Fibroblast of gingiva (primary cell): ENCODE data around the gene WDR45B.
A peak's percentile ranks its signal among the peaks of the same experiment; 100 is the strongest.

Experiments
- DNase-seq: peaks from one replicate; pipeline ENCODE4 v3.0.0-alpha.2; 2011; ENCODE audit warnings: low read depth

Gene WDR45B

GRCh38 chr17:82648165-82648668, at the start of gene WDR45B:
TSS of gene WDR45B (minus strand) at chr17:82648444. CDS start at chr17:82648340, 104 bp downstream.
- DNase-seq = peak; percentile 100

GRCh38 chr17:82697808-82698064, 49.5 kb upstream of the WDR45B start:
- no peak for DNase-seq

GRCh38 chr17:82696916-82697807, 48.9 kb upstream of the WDR45B start:
- DNase-seq = no peak

- DNase-seq = no peak
These were observed 48.0 kb upstream of the WDR45B start for GRCh38 chr17:82696259-82696658.

GRCh38 chr17:82694647-82695046, 46.4 kb upstream of the WDR45B start:
- no peak for DNase-seq

GRCh38 chr17:82693168-82693867, 45.1 kb upstream of the WDR45B start:
- no peak for DNase-seq

GRCh38 chr17:82692268-82692667, 44.0 kb upstream of the WDR45B start:
- no peak for DNase-seq

- DNase-seq = no peak
These were observed 43.5 kb upstream of the WDR45B start for GRCh38 chr17:82691714-82692113.

GRCh38 chr17:82690786-82691489, 42.7 kb upstream of the WDR45B start:
- no peak for DNase-seq

GRCh38 chr17:82689077-82689476, 40.8 kb upstream of the WDR45B start:
- DNase-seq = no peak

GRCh38 chr17:82687871-82688270, 39.6 kb upstream of the WDR45B start:
- no peak for DNase-seq

GRCh38 chr17:82687375-82687861, 39.2 kb upstream of the WDR45B start:
- DNase-seq = no peak

GRCh38 chr17:82686366-82687324, 38.4 kb upstream of the WDR45B start:
- no peak for DNase-seq

GRCh38 chr17:82685291-82685690, 37.0 kb upstream of the WDR45B start:
- no peak for DNase-seq

- no peak for DNase-seq
These were observed 36.1 kb upstream of the WDR45B start for GRCh38 chr17:82684228-82684841.

GRCh38 chr17:82683534-82683933, 35.3 kb upstream of the WDR45B start:
- DNase-seq = no peak

- DNase-seq = no peak
These were observed 33.3 kb upstream of the WDR45B start for GRCh38 chr17:82681547-82681946.

GRCh38 chr17:82679586-82680465, 31.6 kb upstream of the WDR45B start:
- DNase-seq = no peak

- no peak for DNase-seq
These were observed 30.1 kb upstream of the WDR45B start for GRCh38 chr17:82678265-82678891.
